NCI-H2029 treated with DMSO at 0.1 percent for 48 hours (cell line): ENCODE results near the gene FNBP1L.
A peak's percentile ranks its signal among the peaks of the same experiment; 100 is the strongest.

Source experiments
- DNase-seq: peaks from one replicate; lab custom pipeline; 2025; lab: John Stamatoyannopoulos, UW

FNBP1L gene

DNA sequence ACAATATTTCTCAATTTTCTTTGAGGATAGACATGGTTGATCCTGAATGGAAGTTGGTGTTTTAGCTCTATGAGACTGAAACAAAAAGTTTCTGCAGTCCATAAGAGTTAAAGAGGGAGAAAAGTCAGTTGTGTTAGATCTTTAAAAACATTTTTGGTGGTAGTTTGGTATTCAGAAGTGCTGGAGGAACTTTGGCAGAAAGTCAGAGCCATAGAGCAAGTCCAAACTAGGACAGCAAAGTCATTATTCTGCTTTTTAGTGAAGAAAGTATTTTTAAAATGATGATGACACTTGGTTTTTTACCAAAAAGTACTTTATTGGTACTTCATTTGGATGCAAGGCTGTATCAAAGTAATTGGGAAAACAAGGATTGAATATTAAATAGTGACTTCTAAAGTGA is 41.8 kb downstream of the FNBP1L start:
- no peak for DNase-seq

DNA sequence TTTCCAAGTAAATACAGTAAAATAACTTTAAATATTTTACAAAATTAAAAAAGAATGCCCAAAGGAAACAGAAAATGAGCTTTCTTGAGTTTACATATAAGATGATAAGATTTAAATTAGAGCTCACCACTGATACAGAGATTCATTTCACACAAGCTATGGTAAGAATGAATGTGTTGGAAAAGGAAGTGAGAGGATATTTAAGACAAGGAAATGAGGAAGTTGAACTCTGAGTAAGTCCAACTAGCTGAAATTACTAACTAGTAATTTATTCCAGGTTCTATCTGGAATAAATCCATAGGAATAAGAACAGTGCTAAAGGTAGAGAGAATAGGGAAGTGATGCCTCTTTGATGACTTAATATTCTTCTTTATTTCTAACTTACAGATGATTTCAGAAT is 42.4 kb downstream of the FNBP1L start:
- no peak for DNase-seq

DNA sequence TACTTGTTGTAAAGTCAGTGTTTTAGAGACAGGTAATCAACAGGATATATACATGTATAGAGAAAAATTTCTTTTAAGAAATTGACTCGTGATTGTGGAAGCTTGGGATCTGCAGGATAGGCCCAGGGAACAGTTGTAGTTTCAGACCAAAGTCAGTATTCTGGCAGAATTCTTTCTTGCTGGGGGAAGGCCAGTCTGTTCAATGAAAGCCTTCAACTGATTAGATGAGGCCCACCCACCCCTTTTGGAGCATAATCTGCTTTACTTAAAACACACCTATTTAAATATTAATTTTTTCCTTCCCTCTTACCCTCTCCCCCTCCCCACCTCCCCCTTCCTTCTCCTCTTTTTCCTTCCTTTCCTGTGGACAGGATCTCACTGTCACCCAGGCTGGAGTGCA is 48.0 kb downstream of the FNBP1L start:
- DNase-seq: no peak

DNA sequence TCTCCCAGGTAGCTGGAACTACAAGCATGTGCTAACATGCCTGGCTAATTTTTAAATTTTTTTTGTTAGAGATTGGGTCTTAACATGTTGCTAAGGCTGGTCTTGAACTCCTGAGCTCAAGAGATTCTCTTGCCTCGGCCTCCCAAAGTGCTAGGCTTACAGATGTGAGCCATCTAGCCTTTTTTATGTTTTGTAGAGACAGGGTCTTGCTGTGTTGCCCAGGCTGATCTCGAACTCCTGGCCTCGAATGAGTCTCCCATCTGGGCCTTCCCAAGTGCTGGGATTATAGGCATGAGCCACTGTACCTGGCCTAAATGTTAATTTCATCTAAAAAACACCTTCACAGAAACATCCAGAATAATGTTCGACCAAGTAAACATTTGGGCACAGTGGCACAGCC is 48.6 kb downstream of the FNBP1L start:
- DNase-seq: no peak

DNA sequence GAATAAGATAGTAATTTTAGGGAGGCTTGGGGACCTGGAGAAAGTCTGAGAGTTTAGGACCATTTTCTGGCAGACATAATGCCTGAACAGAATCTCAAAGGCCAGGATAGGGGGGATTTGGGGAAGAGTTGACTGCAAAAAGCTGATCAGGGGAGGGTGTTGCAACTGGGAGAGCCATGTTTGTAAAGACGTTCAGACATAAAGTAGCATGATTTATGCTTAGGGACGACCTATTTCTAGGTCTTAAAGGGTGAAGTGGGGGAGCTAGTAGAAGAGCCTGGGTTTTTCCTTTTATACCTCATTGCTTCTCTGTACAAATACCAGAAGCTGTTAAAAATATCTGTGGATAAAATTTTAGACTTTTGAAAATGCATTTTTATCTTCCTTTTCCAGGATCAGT is 51.2 kb downstream of the FNBP1L start:
- no peak for DNase-seq

DNA sequence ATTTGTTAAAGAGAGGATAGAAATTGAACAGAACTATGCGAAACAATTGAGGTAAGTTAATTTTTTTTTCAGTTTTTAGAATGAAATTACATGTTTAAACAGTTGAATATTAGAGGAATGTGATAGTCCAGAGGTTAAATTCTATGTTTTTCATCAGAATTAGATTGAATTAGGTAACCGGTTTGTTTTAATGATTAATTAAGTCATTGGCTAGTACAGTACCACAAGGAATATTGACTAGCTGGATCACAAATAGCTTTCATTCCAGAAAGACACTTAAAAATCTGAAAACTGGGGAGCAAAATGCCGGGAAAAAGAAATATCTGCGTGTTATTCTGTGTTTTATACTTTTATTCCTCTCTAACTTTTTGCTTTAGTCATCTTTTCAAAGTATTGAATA is 51.6 kb downstream of the FNBP1L start:
- DNase-seq: no peak

DNA sequence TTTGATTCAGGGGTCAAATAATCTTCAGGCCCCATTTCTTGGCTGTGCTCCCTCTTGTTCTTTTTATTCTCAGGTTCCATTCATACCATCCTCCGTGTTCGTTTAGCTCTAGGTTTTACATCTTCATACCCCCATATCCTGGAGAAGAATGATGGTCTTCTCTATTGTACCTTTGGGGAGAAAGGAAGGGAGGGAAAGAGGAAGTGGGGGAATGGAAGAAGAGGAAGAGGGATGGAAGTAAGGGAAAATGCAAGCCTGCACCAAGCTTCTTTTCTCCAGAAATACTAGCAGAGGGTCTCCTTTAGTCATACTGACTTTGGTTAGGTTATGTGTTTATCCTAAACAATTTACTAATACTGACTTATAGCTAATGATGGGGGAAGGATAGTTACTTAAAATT is 52.4 kb downstream of the FNBP1L start:
- DNase-seq: no peak

DNA sequence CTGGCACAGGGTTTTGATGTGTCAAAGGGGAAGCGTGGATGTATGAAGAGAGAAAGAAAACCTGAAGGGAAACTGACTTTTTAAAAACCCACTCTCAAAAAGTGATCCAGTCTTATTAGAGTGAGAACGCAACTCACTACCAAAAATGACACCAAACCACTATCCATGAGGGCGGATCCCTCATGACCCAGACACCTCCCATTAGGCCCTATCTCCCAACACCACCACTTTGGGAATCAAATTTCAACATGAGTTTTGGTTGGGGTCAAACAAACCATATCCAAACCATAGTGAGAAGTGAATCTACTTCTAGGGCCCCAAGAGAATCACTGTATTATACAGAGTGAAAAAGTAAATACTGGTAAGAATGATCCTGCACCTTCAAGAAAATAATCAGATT is 53.5 kb downstream of the FNBP1L start:
- DNase-seq: no peak

DNA sequence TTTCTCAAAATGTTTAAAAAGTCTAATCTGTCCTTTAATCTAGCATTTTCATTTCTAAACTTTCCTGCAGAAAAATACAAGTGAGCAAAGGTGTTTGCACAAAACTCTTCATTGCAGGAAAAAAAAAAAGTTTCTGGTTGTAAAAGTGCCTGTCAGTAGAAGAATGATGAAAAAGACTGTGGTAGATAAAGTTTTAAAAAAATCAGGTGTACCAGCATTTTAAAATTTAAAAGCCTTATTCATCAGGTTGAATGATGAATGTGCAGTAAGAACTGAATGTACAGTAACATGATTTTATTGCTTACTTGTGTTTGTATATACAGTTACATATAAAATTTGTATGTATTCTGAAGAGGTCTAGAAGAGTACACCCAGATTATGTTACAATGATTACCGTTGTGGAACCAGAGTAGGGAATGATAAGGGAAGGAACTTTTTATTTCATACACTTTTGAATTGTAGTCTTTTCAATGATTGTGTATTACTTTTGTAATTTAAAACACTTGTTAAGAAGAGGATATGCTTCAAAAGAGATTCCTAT is 54.0 kb downstream of the FNBP1L start:
- no peak for DNase-seq

DNA sequence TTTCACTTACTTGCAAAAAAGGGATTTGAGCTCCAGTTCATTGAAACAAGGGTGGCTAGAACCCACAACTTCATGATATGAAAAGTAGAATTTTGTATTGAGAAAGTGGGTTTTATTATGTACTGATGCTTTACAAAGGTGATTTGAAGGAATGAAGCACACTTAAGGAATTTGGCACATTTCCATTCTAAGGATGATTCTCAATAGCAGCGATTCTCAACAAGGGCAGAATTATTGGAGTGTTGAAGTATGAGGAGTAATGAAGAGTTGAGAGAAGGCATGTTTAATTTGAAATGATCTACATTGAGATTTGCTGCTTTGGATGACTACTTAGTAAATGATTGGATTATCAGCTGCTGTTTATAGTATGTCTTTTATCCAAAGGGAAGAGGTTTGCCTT is 54.7 kb downstream of the FNBP1L start:
- DNase-seq: peak; percentile 14

DNA sequence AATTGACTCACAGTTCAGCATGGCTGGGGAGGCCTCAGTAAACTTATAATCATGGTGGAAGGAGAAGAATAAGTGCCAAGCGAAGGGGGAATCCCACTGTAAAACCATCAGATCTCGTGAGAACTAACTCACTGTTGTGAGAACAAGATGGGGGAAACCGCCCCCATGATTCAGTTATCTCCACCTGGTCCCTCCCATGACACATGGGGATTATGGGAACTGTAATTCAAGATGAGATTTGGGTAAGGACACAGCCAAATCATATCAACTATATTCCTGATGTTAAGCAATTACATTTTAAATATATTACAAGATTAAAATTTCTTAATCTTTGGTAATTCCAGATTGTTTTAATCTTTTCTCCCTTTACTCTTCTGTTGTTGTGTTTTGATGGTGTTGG is 55.2 kb downstream of the FNBP1L start:
- no peak for DNase-seq

DNA sequence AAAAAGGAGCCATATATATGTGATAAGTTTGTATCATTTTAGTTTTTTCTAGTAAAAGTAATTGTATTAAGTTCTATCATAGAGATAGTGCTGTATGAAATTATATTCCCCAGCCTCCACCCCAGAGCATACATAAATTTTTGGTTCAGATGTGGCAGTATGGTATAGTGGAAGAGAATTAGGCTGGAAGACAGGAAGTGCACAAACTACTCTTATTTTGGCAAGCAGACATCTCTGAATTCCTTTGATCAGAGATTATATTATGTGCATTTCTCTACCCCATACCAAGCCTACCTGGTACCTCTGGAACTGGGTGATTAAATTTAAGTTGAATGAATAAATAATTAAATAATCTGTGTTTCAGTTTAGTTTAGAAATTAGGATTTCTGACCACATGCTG is 55.9 kb downstream of the FNBP1L start:
- DNase-seq: no peak

DNA sequence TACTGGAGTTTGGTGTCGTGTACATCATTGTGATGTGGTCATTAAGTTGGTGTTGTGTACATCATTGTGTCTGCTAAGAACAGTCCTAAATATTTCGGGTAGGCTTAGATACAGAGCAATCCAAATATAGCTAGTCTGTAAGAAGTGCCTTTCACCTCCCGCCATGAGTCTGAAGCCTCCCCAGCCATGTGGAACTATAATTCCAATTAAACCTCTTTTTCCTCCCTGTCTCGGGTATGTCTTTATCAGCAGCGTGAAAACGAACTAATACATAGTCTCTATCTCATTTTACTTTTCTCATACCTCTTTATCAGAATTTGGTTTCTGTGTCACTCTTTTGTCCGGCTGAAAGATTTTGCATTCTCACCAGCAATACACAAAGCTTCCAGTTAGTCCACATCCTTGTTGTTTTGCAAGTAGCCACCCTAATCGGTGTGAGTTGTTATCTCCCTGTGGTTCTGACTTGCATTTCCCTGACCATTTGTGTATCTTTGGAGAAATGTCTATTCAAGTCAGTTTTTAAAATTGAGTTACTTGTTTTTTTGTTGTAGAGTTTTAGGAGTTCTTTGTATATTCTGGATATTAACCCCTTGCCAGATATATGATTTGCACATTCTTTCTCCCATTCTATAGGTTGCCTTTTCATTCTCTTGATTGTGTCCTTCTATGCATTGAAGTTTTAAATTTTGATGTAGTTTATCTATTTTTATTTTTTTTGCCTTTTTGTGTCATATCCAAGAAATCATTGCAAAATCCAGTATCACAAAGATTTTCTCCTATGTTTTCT is 56.5 kb downstream of the FNBP1L start:
- no peak for DNase-seq

DNA sequence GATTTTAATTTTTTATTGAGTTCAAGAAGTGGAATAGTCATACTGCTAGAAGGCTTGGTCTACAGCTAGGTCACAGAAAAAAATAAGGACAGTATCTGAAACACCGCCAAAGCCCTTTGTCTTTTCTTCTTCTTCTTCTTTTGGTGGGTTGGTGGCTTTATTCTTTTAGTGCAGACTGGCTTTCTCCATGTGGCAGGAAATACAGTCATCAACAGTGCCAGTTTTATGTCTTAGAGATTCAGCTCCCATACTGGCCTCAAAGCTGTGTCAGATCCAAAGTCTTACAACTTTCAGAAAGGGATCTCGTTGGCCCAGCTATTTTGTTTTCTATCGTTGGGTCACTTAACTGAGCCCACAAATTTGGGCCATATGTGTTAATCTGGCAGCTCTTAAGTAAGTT is 58.2 kb downstream of the FNBP1L start:
- DNase-seq: no peak

DNA sequence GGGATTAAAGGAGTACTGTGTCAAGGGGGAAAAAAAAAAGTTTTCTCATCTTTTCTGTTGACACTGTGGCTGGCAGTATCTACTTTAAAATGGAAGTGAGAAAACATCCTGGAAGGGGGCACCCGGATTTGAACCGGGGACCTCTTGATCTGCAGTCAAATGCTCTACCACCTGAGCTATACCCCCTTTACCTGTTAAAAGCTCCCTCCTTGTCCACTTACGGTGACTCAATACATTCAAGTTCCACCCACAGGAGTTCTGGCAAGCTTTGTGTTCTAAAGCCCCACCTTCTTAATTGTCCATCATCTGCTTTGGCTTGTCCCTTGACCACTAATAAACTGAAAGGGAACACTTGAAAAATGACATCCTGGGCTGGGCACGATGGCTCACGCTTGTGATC is 68.2 kb downstream of the FNBP1L start:
- no peak for DNase-seq

DNA sequence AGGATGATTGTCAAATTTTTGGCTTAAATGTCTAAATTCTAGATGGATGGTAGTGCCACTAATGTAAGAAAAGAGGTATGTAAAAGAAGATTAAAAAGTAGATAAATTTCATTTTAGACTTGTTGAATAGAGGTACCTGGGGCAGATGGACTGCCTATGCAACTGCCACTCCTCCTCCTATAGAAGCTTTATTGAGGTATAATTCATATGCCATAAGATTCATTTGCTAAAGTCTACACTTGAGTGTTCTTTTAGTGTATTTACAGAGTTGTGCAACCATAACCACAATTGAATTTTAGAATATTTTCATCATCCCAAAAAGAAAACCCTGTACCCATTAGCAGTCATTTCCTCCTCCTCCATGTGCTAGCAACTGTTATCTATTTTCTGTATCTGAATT is 70.6 kb downstream of the FNBP1L start:
- no peak for DNase-seq

DNA sequence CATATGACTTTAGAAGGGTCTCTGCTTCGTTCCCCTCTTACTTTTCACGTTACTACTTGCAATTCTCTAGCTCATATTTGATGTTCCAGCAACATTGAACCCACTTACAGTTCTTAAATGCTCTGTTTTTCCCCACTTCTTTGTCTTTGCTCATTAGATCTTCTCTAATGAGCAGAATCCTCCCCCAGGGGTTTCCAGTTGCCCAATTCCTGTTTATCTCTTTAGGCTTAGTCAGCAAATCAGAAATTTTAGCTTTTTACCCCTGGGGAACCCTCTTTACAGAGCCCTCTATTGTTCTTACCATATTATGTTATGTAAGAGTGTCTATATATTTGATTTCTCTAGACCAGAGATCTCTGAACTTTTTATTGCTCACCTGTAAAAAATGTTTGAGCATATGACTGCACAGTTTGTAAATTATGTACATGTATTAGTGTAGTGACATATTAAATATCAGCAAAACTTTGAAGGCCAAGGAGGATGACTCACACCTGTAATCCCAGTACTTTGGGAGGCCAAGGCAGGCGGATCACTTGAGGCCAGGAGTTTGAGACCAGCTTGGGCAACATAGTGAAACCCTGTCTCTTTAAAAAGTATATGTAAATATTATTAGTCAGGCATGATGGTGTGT is 71.4 kb downstream of the FNBP1L start:
- DNase-seq: no peak

DNA sequence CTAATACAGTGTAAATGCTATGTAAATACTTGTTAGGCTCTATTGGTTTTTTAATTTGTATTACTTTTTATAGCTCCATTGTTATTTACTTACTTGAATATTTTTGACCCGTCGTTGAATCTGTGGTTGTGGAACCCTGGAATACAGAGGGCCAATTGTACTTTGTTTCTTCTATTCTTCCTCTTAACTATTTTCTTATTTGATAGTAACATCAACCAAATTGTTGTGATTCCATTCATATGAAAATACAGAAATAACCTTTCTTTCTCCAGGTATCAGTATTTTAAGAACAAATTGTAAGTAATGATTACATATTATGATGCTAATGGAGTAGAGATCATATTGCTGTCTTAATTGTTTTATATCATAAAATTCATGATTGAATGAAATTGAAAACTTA is 73.7 kb downstream of the FNBP1L start:
- DNase-seq: no peak

DNA sequence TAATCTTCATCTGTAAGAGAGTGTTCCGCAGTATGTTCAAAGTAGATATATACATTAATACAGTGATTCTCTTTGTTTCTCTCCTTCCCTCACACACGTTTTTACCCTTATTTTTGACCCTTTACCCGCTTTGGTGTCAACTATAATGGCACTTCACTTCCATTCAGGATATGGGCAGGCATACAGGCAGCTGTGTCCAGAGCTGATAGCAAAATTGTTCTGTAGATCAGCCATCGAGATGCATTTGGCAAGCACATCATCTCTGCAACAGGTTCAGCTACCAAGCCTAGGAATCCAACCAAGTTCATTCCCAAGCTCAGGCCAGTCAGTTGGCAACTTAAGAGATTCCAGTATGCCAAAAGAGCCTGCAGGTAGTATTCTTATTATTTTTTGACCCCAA is 74.8 kb downstream of the FNBP1L start:
- no peak for DNase-seq

DNA sequence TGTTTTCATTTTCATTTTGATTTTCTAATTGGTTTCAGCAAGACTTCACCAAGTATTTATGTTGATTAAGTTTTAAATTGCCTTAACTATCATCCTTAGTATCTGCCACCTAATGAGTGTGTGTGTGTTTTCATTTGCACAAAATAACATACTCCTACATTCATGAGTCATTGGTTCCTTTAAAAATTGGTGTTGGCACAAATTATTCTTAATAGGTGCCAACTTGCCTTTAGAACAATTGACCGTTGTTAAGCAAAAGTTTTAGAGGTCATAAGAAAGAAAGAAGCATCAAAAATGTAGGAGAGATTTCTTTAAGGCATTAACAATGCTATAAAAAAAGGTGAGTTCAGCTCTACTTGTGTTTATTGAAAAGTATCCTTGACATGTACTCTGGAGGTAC is 77.5 kb downstream of the FNBP1L start:
- no peak for DNase-seq

DNA sequence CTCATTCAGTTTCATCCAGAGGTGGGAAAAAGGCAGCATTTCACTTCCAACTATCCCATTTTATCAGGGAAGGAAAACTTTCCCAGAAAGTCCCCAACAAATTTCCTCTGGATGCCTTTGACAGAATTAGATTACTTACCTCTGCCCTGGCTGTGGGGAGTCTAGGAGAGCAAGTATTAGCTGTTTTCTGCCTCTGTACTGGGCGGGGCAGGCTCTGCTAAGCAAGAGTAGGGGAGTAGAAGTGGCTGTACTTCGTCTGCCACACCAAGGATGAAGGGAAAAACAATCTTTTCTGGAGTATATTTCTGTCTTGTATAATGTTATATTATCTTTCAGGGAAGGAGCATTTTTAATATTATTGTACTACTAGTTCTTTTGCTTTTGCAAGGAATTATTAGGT is 78.5 kb downstream of the FNBP1L start:
- no peak for DNase-seq

DNA sequence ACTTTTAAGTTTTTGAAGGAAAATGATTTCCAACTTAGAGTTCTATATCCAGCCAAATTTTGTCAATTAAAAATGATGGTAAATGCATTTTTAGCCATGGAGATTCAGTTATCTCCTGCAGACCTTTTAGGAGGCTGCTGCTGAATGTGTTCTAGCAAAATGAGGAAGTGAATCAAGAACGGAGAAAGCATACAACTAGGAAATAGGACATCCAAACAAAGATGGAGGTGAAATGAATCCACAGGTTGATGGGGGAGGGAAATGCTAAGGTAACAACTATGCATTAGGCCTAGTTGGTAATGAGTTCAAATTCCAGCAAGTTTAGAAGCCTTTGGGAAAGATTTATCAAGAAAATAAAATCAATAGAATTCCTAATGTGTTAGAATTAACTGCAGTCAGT is 80.5 kb downstream of the FNBP1L start:
- DNase-seq: no peak

DNA sequence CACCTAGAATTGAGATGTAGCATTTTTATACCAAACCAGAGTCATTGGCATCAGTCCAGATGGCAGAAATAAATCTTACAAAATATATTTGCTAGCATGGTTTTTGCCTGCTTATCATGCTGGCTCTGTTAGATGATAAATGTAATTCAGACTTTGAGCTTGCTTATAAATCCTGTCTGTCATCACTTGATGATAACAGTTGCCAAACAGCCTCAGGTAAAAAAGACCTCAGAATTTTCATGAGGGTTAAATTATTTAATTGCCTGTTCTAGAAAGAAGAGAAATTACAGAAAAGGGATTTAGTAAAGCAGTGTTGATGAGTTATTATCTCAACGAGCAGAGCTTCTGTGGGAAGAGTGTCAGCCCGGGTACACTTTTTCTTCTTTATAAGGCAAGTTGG is 83.3 kb downstream of the FNBP1L start:
- no peak for DNase-seq
